Astrocyte (in vitro differentiated cells and primary cell): ENCODE measurements around the gene ANKAR. TPM values are rescaled to one million over a fixed set of nuclear protein-coding genes. Genes with fewer than 3 reads are reported as not detected.

ENCODE experiments used
- DNase-seq: peaks from one replicate; pipeline ENCODE4 v3.0.0-alpha.2; 2010; ENCODE audit warnings: low read depth
- FAIRE-seq: peaks from 2 replicates; lab custom pipeline; 2011; peaks lifted over from hg19 to GRCh38; lab: Jason Lieb, UNC
- H2AFZ ChIP-seq: 2 replicates; pipeline ENCODE4 v1.6.0; 2012; ENCODE audit warnings: low read depth, low read length, inconsistent platforms
- H3K27ac ChIP-seq: 2 replicates; pipeline ENCODE4 v1.5.1; 2011; ENCODE audit warnings: low read depth, low read length, inconsistent platforms
- H3K27me3 ChIP-seq: 2 replicates; pipeline ENCODE4 v1.6.0; 2011; ENCODE audit warnings: low read length, inconsistent platforms; ENCODE audit not compliant: insufficient read depth
- H3K36me3 ChIP-seq: 2 replicates; pipeline ENCODE4 v1.5.1; 2011; ENCODE audit warnings: low read length, inconsistent platforms; ENCODE audit not compliant: insufficient read depth
- H3K4me1 ChIP-seq: 2 replicates; pipeline ENCODE4 v1.5.1; 2011; ENCODE audit warnings: low read length, inconsistent platforms; ENCODE audit not compliant: insufficient read depth
- H3K4me2 ChIP-seq: 2 replicates; pipeline ENCODE4 v1.6.0; 2012; ENCODE audit warnings: low read length, inconsistent platforms
- H3K4me3 ChIP-seq: 2 replicates; pipeline ENCODE4 v1.5.1; 2011; ENCODE audit warnings: low read depth, mild to moderate bottlenecking, low read length, inconsistent platforms; ENCODE audit not compliant: insufficient read depth
- H3K79me2 ChIP-seq: 2 replicates; pipeline ENCODE4 v1.6.0; 2012; ENCODE audit warnings: mild to moderate bottlenecking, low read length, inconsistent platforms; ENCODE audit not compliant: insufficient read depth
- H3K9ac ChIP-seq: 2 replicates; pipeline ENCODE4 v1.6.0; 2012; ENCODE audit warnings: mild to moderate bottlenecking, low read length, inconsistent platforms
- H3K9me3 ChIP-seq: 2 replicates; pipeline ENCODE4 v1.5.1; 2012; ENCODE audit warnings: low read depth, mild to moderate bottlenecking, low read length, inconsistent platforms; ENCODE audit not compliant: insufficient read depth
- H4K20me1 ChIP-seq: 2 replicates; pipeline ENCODE4 v1.6.0; 2012; ENCODE audit warnings: low read length, inconsistent platforms; ENCODE audit not compliant: insufficient read depth
- H3K27ac Mint-ChIP-seq: one replicate; pipeline ENCODE4 v1.8.0; 2021; ENCODE audit warnings: mild to moderate bottlenecking, mixed read lengths; ENCODE audit not compliant: unreplicated experiment
- H3K27me3 Mint-ChIP-seq: one replicate; pipeline ENCODE4 v1.8.0; 2021; ENCODE audit warnings: low read depth, mixed read lengths; ENCODE audit not compliant: unreplicated experiment
- H3K36me3 Mint-ChIP-seq: one replicate; pipeline ENCODE4 v1.8.0; 2021; ENCODE audit warnings: low read depth, mixed read lengths; ENCODE audit not compliant: unreplicated experiment
- H3K4me1 Mint-ChIP-seq: one replicate; pipeline ENCODE4 v1.8.0; 2021; ENCODE audit warnings: low read depth, mixed read lengths; ENCODE audit not compliant: unreplicated experiment
- H3K4me3 Mint-ChIP-seq: one replicate; pipeline ENCODE4 v1.8.0; 2021; ENCODE audit warnings: mild to moderate bottlenecking, moderate library complexity, mixed read lengths; ENCODE audit not compliant: unreplicated experiment
- H3K9me3 Mint-ChIP-seq: one replicate; pipeline ENCODE4 v1.8.0; 2021; ENCODE audit warnings: mild to moderate bottlenecking, mixed read lengths; ENCODE audit not compliant: unreplicated experiment
- EZH2 ChIP-seq: IDR thresholded peaks from 2 replicates; pipeline ENCODE4 v1.6.1; 2012; ENCODE audit warnings: mild to moderate bottlenecking, low read length, inconsistent platforms; ENCODE audit not compliant: insufficient read depth
- total RNA-seq: library from RNA; stranded (reverse); gene quantifications from 2 replicates; pipeline ENCODE4 v1.2.1, GENCODE V29; 2021
- TF ChIP-seq, protein P1 (sequence below): IDR thresholded peaks from 2 replicates; pipeline ENCODE4 v1.5.1; 2011; ENCODE audit warnings: low read depth, mild to moderate bottlenecking, inconsistent platforms, low read length, moderate library complexity; ENCODE audit not compliant: insufficient read depth

ANKAR gene
- total RNA-seq, 1 donor from 2014 or later, result 3.6 TPM

DNA sequence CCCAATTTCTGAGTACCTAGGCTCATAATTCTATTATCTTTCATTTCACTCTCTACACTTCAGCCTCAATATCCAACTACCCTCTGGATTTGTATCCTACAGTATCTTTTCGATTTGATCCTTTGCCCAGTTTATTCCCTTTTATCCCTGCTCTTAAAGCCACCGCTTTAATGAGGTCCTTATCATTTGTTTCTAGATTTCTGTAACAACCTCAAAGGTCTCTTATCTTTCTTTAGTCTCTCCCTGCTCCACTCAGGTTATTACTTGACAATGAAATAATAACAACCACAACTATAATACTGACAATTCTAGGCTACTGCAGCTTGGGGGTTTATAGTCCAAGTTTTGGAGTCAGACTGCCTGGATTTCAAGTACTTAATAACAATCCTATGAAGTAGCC, 39.1 kb upstream of the ANKAR start:
- Histone ChIP-seq H2AFZ (no peak overlapping the region), H3K4me2 (no peak overlapping the region), H3K9ac (no peak overlapping the region), H3K4me1 (no peaks in the 10 kb centered on the region), H3K9me3 (no peaks in the 10 kb centered on the region), H4K20me1 (no peaks in the 10 kb centered on the region), H3K4me3 (no peak overlapping the region), H3K27me3 (no peaks in the 10 kb centered on the region), H3K36me3 (no peaks in the 10 kb centered on the region), H3K79me2 (no peaks in the 10 kb centered on the region), H3K27ac (no peak overlapping the region)
- no peak for FAIRE-seq
- Mint-ChIP-seq H3K27ac (no peak overlapping the region), H3K4me3 (no peak overlapping the region), H3K4me1 (peaks cover 4% of the 10 kb centered on the region), H3K9me3 (no peaks in the 10 kb centered on the region), H3K27me3 (no peaks in the 10 kb centered on the region), H3K36me3 (no peaks in the 10 kb centered on the region)
- no peak for DNase-seq
- no peak for TF ChIP-seq EZH2
- TF ChIP-seq, protein P1, sequence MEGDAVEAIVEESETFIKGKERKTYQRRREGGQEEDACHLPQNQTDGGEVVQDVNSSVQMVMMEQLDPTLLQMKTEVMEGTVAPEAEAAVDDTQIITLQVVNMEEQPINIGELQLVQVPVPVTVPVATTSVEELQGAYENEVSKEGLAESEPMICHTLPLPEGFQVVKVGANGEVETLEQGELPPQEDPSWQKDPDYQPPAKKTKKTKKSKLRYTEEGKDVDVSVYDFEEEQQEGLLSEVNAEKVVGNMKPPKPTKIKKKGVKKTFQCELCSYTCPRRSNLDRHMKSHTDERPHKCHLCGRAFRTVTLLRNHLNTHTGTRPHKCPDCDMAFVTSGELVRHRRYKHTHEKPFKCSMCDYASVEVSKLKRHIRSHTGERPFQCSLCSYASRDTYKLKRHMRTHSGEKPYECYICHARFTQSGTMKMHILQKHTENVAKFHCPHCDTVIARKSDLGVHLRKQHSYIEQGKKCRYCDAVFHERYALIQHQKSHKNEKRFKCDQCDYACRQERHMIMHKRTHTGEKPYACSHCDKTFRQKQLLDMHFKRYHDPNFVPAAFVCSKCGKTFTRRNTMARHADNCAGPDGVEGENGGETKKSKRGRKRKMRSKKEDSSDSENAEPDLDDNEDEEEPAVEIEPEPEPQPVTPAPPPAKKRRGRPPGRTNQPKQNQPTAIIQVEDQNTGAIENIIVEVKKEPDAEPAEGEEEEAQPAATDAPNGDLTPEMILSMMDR, result no peak

DNA sequence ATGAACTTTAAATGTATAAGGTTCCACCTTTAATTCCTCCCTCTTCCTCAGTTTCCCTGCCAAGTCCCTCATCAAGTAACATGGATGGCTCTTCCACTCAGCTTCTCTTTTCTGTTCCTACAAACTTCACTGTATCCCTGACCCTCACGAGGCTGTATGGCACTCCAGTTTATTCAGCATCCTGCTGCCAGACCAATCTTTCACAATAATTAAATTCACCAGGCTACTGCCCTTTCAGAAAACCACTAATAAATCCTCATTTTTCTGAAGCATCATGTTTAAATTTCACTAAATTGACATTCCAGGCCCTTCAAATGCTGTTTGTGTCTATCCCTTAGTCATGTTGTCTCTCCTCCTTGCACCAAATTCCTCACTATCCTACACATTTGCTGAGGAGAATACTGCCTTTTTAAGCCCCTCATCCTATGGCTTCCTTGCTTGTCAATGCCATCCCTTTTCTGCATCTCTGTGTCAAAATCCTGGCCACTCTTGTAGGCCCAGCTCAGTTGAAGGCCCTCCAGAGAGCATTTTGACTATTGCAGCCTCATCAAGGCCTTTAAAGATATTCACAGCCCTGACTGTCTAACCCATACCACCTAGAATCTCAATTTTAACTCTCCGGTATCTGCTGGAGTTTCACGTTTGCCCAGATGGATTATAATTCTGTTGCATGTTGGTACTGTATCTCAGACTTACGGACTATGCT, 36.0 kb upstream of the ANKAR start:
- no peak for TF ChIP-seq EZH2
- TF ChIP-seq, protein P1, result no peak
- Histone ChIP-seq H3K9ac (no peak overlapping the region), H4K20me1 (no peaks in the 10 kb centered on the region), H3K79me2 (no peaks in the 10 kb centered on the region), H3K4me2 (no peak overlapping the region), H3K4me3 (no peak overlapping the region), H2AFZ (no peak overlapping the region), H3K4me1 (no peaks in the 10 kb centered on the region), H3K36me3 (no peaks in the 10 kb centered on the region), H3K9me3 (no peaks in the 10 kb centered on the region), H3K27me3 (no peaks in the 10 kb centered on the region), H3K27ac (no peak overlapping the region)
- H3K27ac Mint-ChIP-seq, result no peak overlapping the region
- H3K4me1 Mint-ChIP-seq, result peaks cover 5% of the 10 kb centered on the region
- DNase-seq, result no peak
- FAIRE-seq, result no peak
- no peak overlapping the region for H3K4me3 Mint-ChIP-seq
- no peaks in the 10 kb centered on the region for H3K9me3 Mint-ChIP-seq
- no peaks in the 10 kb centered on the region for H3K27me3 Mint-ChIP-seq
- H3K36me3 Mint-ChIP-seq, result no peaks in the 10 kb centered on the region

DNA sequence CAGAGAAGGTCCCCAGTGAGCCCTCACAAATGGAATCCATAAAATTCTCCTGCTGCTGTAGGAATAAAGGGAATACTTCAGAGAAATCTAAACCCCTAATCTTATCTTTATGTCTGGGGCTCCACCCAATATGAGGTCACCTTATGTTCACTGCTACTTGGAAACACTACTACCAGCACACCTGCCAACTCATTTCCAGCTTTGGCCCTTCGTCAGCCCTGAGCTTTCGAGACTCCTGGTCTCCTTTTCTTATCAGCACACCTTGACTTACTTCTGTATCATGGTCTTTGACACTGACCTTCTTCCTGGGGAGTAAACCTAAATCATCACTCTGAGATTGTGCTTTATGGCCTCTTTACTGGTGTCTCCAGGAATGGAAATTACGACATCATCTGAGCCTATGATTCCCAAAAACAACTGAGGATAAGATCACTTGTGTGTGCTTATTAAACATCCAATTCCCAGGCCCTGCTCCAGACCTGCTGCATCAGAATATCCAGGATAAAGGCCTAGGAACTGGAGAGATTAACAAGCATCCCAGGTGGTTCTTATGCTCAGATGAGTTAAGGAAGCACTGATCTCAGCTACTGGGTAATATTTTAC, 35.4 kb upstream of the ANKAR start:
- DNase-seq (no peak), FAIRE-seq (no peak)
- no peaks in the 10 kb centered on the region for H3K4me1 ChIP-seq
- H3K9me3 ChIP-seq, result no peaks in the 10 kb centered on the region
- no peak overlapping the region for H3K4me2 ChIP-seq
- Mint-ChIP-seq H3K9me3 (no peaks in the 10 kb centered on the region), H3K36me3 (no peaks in the 10 kb centered on the region), H3K4me3 (no peak overlapping the region), H3K4me1 (peaks cover 5% of the 10 kb centered on the region), H3K27ac (no peak overlapping the region), H3K27me3 (no peaks in the 10 kb centered on the region)
- H3K9ac ChIP-seq, result no peak overlapping the region
- H3K4me3 ChIP-seq, result no peak overlapping the region
- H4K20me1 ChIP-seq, result no peaks in the 10 kb centered on the region
- no peak overlapping the region for H2AFZ ChIP-seq
- no peaks in the 10 kb centered on the region for H3K27me3 ChIP-seq
- no peak overlapping the region for H3K27ac ChIP-seq
- no peaks in the 10 kb centered on the region for H3K79me2 ChIP-seq
- no peaks in the 10 kb centered on the region for H3K36me3 ChIP-seq
- no peak for TF ChIP-seq EZH2
- TF ChIP-seq, protein P1, result no peak
